ENCODE results near the gene ATP6V1G3.
"Not testable (repeated sequence)": the region's sequence is repeated elsewhere in the genome, so short reads cannot be mapped to it uniquely, and the experiment has no call there.

The ATP6V1G3 gene

GRCh38 chr1:198531891-198532290 is 8.6 kb downstream of the ATP6V1G3 start:
- no peak overlapping the region for H3K4me3 ChIP-seq (ENCODE audit: low read depth, low read length)
- no peak for TF ChIP-seq CTCF (IDR thresholded peaks at IDR 0.05; ENCODE audit: low read depth, low read length)

GRCh38 chr1:198530953-198531352 is 9.5 kb downstream of the ATP6V1G3 start:
- TF ChIP-seq CTCF (IDR thresholded peaks at IDR 0.05; ENCODE audit: low read depth, low read length) = no peak
- H3K4me3 ChIP-seq (ENCODE audit: low read depth, low read length) = no peak overlapping the region

GRCh38 chr1:198529414-198529813 is 11.1 kb downstream of the ATP6V1G3 start:
- no peak overlapping the region for H3K4me3 ChIP-seq (ENCODE audit: low read depth, low read length)
- no peak for TF ChIP-seq CTCF (IDR thresholded peaks at IDR 0.05; ENCODE audit: low read depth, low read length)

- TF ChIP-seq CTCF (IDR thresholded peaks at IDR 0.05; ENCODE audit: low read depth, low read length) = no peak
- no peak overlapping the region for H3K4me3 ChIP-seq (ENCODE audit: low read depth, low read length)
Observed at GRCh38 chr1:198528364-198528763, 12.1 kb downstream of the ATP6V1G3 start.

GRCh38 chr1:198524556-198524955 is 15.9 kb downstream of the ATP6V1G3 start:
- H3K4me3 ChIP-seq (ENCODE audit: low read depth, low read length) = no peak overlapping the region
- TF ChIP-seq CTCF (IDR thresholded peaks at IDR 0.05; ENCODE audit: low read depth, low read length) = no peak

- H3K4me3 ChIP-seq (ENCODE audit: low read depth, low read length) = not testable (repeated sequence)
Observed at GRCh38 chr1:198524127-198524526, 16.4 kb downstream of the ATP6V1G3 start.

- no peak overlapping the region for H3K4me3 ChIP-seq (ENCODE audit: low read depth, low read length)
- TF ChIP-seq CTCF (IDR thresholded peaks at IDR 0.05; ENCODE audit: low read depth, low read length) = no peak
Observed at GRCh38 chr1:198523182-198523950, 17.1 kb downstream of the ATP6V1G3 start.
